Esophagus squamous epithelium (tissue), 5 donors: ENCODE measurements around the gene FANK1. TPM values are rescaled to one million over a fixed set of nuclear protein-coding genes. Genes with fewer than 3 reads are reported as not detected.

Source experiments
- DNase-seq: peaks from one replicate; lab custom pipeline; 2025; lab: John Stamatoyannopoulos, UW
- H3K27ac ChIP-seq, 4 donors: fragments of 200-600 bp; sonication (generic); one replicate each; pipeline ENCODE4 v1.5.1; 2016 to 2019; ENCODE audit warnings: mild to moderate bottlenecking in 1 of 4
- H3K27me3 ChIP-seq, 4 donors: fragments of 200-600 bp; sonication (generic); 1 replicate in 3 of 4; 2 replicates in 1 of 4; pipeline versions ENCODE4 v1.5.1 to v1.6.0; 2017 to 2021; ENCODE audit warnings: antibody characterized with exemption in 1 of 4
- H3K36me3 ChIP-seq, 3 donors: fragments of 200-600 bp; sonication (generic); one replicate each; pipeline ENCODE4 v1.5.1; 2016 to 2019
- H3K4me1 ChIP-seq, 3 donors: fragments of 200-600 bp; sonication (generic); one replicate each; pipeline ENCODE4 v1.5.1; 2017 to 2019
- H3K4me3 ChIP-seq, 4 donors: fragments of 200-600 bp; sonication (generic); 1 replicate in 3 of 4; 2 replicates in 1 of 4; pipeline ENCODE4 v1.5.1; 2016 to 2019; ENCODE audit warnings: mild to moderate bottlenecking in 2 of 4, moderate library complexity in 1 of 4
- H3K9me3 ChIP-seq, 3 donors: fragments of 200-600 bp; sonication (generic); one replicate each; pipeline ENCODE4 v1.5.1; 2016 to 2019
- CTCF ChIP-seq, 6 experiments: fragments of 450-650 bp in 4 of 6; fragments of 200-600 bp in 2 of 6; sonication (generic) in 2 of 6; IDR thresholded peaks; one replicate each; pipeline ENCODE4 v1.5.1; 2016 to 2019; ENCODE audit warnings: antibody characterized with exemption in 6 of 6, mild to moderate bottlenecking in 4 of 6, moderate library complexity in 4 of 6
- POLR2A ChIP-seq, 4 donors: fragments of 450-650 bp; IDR thresholded peaks; one replicate each; pipeline ENCODE4 v1.6.1; 2017; ENCODE audit warnings: antibody characterized with exemption in 4 of 4, mild to moderate bottlenecking in 4 of 4, moderate library complexity in 3 of 4
- WGBS, 2 donors: methylation state at CpG; one replicate each; pipeline ENCODE4 v1.1.5; 2018; 5-methylcytosine and 5-hydroxymethylcytosine counted together
- intact Hi-C: fragments of 100-400 bp; cut with DNase I; formaldehyde crosslinking; loops from one replicate; pipeline ENCODE4 v1.15.0; 2022
- total RNA-seq, 4 donors: library from RNA; depleted of rRNA; stranded (reverse); fragments of >200 nt; gene quantifications; one replicate each; pipeline ENCODE4 v1.1.0, GENCODE V29; 2016
- donor health status: DM: yes; HTN: yes; CAD: no.

Gene FANK1
- total RNA-seq, 4 donors from 2014 or later: 1.7 to 7.7 (median 3.8) TPM

DNA sequence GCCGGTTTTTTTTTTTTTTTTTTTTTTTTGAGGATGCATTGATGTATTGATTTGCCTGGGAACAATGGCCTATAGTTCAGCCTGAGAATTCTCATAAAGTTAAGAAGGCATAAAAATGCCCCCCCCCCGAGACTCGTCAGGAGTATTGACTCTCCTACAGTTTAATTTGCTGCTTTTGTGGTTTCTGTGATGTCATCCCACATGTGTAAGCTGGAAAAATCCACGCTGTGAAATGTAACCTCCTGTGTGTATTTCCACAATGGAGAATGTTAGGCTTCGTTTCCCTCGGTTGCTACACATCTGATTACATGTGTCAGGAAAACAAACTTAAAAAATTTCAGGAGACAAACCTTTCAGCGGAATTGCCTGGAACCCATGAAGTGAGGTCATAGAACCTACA is 117.9 kb downstream of the FANK1 start:
- 76 to 82% methylated on average over 7 of the region's 7 CpGs for WGBS, 2 donors
- no peak overlapping the region for H3K27ac ChIP-seq
- H3K27me3 ChIP-seq: no peaks in the 10 kb centered on the region
- no peaks in the 10 kb centered on the region for H3K9me3 ChIP-seq
- no peaks in the 10 kb centered on the region for H3K36me3 ChIP-seq
- no peak for DNase-seq
- H3K4me1 ChIP-seq: no peaks in the 10 kb centered on the region
- H3K4me3 ChIP-seq: no peak overlapping the region
- intact Hi-C loops: no loop called here
- TF ChIP-seq CTCF (IDR thresholded peaks at IDR 0.05): no peak

DNA sequence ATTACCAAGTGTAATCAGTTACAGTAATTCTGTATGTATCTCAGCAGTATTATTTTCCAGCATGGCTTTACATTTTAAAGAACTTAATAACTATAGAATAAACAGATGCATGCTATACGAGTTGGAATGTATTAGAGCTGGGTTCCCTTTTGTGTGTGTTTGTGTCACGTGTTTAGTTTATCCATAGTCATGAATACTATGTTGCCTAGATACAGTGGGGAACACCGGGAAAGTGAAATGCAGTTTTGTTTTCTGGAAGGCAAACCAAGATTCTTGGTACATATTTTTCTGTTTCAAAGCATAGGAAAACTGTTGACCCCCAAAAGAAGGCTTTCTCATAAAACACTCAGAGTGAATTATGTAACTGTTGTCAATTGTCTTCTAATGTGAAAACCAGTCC is 119.0 kb downstream of the FANK1 start:
- DNase-seq: no peak
- WGBS, 2 donors: 46 to 60% methylated on average over 3 of the region's 3 CpGs
- intact Hi-C loops: no loop called here
- no peaks in the 10 kb centered on the region for H3K36me3 ChIP-seq
- no peaks in the 10 kb centered on the region for H3K9me3 ChIP-seq
- no peak overlapping the region for H3K27ac ChIP-seq
- no peak overlapping the region for H3K4me3 ChIP-seq
- no peaks in the 10 kb centered on the region for H3K4me1 ChIP-seq
- no peaks in the 10 kb centered on the region for H3K27me3 ChIP-seq
- no peak for TF ChIP-seq POLR2A (IDR thresholded peaks at IDR 0.05)
- no peak for TF ChIP-seq CTCF (IDR thresholded peaks at IDR 0.05)

- intact Hi-C loops: no loop called here
- Histone ChIP-seq H3K4me1 (no peaks in the 10 kb centered on the region), H3K9me3 (no peaks in the 10 kb centered on the region), H3K27me3 (no peaks in the 10 kb centered on the region), H3K27ac (no peak overlapping the region), H3K4me3 (no peak overlapping the region), H3K36me3 (no peaks in the 10 kb centered on the region)
- no peak for TF ChIP-seq POLR2A (IDR thresholded peaks at IDR 0.05)
- 70 to 96% methylated on average over 2 to 4 of the region's 4 CpGs for WGBS, 2 donors
- no peak for DNase-seq
Measured at GRCh38 chr10:126016156-126016805, 119.9 kb downstream of the FANK1 start.

GRCh38 chr10:126016882-126017281 is 120.5 kb downstream of the FANK1 start:
- DNase-seq: no peak
- TF ChIP-seq CTCF (IDR thresholded peaks at IDR 0.05) (no peak), POLR2A (IDR thresholded peaks at IDR 0.05) (no peak)
- Histone ChIP-seq H3K4me1 (no peaks in the 10 kb centered on the region), H3K27me3 (no peaks in the 10 kb centered on the region), H3K36me3 (no peaks in the 10 kb centered on the region), H3K4me3 (no peak overlapping the region), H3K9me3 (no peaks in the 10 kb centered on the region), H3K27ac (no peak overlapping the region)
- 90 to 95% methylated on average over 3 of the region's 3 CpGs for WGBS, 2 donors
- intact Hi-C loops: no loop called here

- no peak for DNase-seq
- Histone ChIP-seq H3K36me3 (no peaks in the 10 kb centered on the region), H3K27ac (no peak overlapping the region), H3K9me3 (no peaks in the 10 kb centered on the region), H3K4me1 (no peaks in the 10 kb centered on the region), H3K4me3 (no peak overlapping the region), H3K27me3 (no peaks in the 10 kb centered on the region)
- no peak for TF ChIP-seq POLR2A (IDR thresholded peaks at IDR 0.05)
- no peak for TF ChIP-seq CTCF (IDR thresholded peaks at IDR 0.05)
- WGBS, 2 donors: 67 to 74% methylated on average over 2 of the region's 2 CpGs
- intact Hi-C loops: no loop called here
Measured at GRCh38 chr10:126017961-126018560, 121.7 kb downstream of the FANK1 start.
